ENCODE measurements around the gene RFX1. TPM values are rescaled to one million over a fixed set of nuclear protein-coding genes. Genes with fewer than 3 reads are reported as not detected.

The RFX1 gene
- total and polyA plus RNA-seq, 9 of the 15 experiments (the other 6 are each of a cell fraction or from before 2014, with no cell fraction given): 0.14 to 19.3 (median 1.2) TPM

GRCh38 chr19:14035159-14035558 is 29.0 kb upstream of the RFX1 start (continued):
- TF ChIP-seq ZBTB2 (IDR thresholded peaks at IDR 0.05) (0 out of 2 replicates have a peak, but pooled peaks have one; percentile 18), ZEB2 (IDR thresholded peaks at IDR 0.05) (peak; percentile 37; the same call in 1 of the 2 replicates), GATAD2A (IDR thresholded peaks at IDR 0.05) (0 out of 2 replicates have a peak, but pooled peaks have one; percentile 27), CTCFL (IDR thresholded peaks at IDR 0.05; ENCODE audit: borderline replicate concordance, insufficient read depth, low read depth, low read length, poor library complexity, severe bottlenecking) (peak; percentile 67), ZNF384 (IDR thresholded peaks at IDR 0.05; ENCODE audit: low read depth, low read length) (peak; percentile 48; the same call in 1 of the 2 replicates), BCOR (IDR thresholded peaks at IDR 0.05) (0 out of 2 replicates have a peak, but pooled peaks have one; percentile 28), SMARCA4 (IDR thresholded peaks at IDR 0.05) (0 out of 2 replicates have a peak, but pooled peaks have one; percentile 17)

- H3K4me3 ChIP-seq: no peak overlapping the region
- in situ Hi-C loops (cut with MboI): no loop called here
- no peak overlapping the region for H3K4me2 ChIP-seq (ENCODE audit: insufficient read depth, low read length)
- no peak overlapping the region for H2AFZ ChIP-seq (ENCODE audit: low read depth, low read length)
- peaks cover 7% of the 10 kb centered on the region; the same call in 1 of the 3 replicates for H3K79me2 ChIP-seq (ENCODE audit: control insufficient read depth, insufficient read depth, low read length)
- peaks cover 5 to 29% of the 10 kb centered on the region in 2 experiments; a peak in 3 of 5 replicates for H3K4me1 ChIP-seq (replicated peaks in 1 of 2; ENCODE audit: control insufficient read depth in 2 of 2, insufficient read depth in 2 of 2, low read length in 2 of 2)
- TSS peak; percentile 50 for BruUV-seq (replicated peaks)
- DNase-seq (ENCODE audit: extremely low read depth in 1 of 4, low spot score in 3 of 4) (peak in 2 of 4 experiments; percentile 14 to 15), FAIRE-seq (peak; percentile 37), ATAC-seq (no peak)
- H3K27ac ChIP-seq (ENCODE audit: extremely low read depth, low read depth, low read length): no peak overlapping the region
- ChIA-PET POLR2A (no interaction called here), CTCF (ENCODE audit: low intra/inter-chr PET ratio) (no interaction called here)
- no peaks in the 10 kb centered on the region for H3K9me1 ChIP-seq (ENCODE audit: control insufficient read depth, insufficient read depth, low read length)
- WGBS (ENCODE audit: insufficient coverage, low coverage, missing lambda C conversion rate): 100% methylated on average over 2 of the region's 2 CpGs
- H3K9me3 ChIP-seq (replicated peaks; ENCODE audit: control insufficient read depth, insufficient read depth, low read depth, low read length): no peaks in the 10 kb centered on the region
- no peaks in the 10 kb centered on the region for H3K27me3 ChIP-seq (ENCODE audit: control insufficient read depth in 2 of 2, insufficient read depth in 2 of 2, low read length in 2 of 2)
- intact Hi-C loops (cut with micrococcal nuclease): loop anchor here (10.0 kb wide), 1 partner anchor 79 kb away; the partner anchor contains the start of gene DCAF15
- H3K36me3 ChIP-seq (ENCODE audit: control insufficient read depth, insufficient read depth, low read length): 0 out of 3 replicates have a peak, but pooled peaks cover 2% of the 10 kb centered on the region
- H4K20me1 ChIP-seq (replicated peaks; ENCODE audit: control insufficient read depth, insufficient read depth, low read length): no peaks in the 10 kb centered on the region
- no peak overlapping the region for H3K9ac ChIP-seq (ENCODE audit: insufficient read depth in 1 of 2, low read depth in 2 of 2, low read length in 2 of 2)
- TF ChIP-seq KDM5B (IDR thresholded peaks at IDR 0.05; ENCODE audit: insufficient replicate concordance, low read depth, low read length): no peak
- TF ChIP-seq DLX4 (CRISPR knock-in tag; IDR thresholded peaks at IDR 0.05): no peak
- no peak for TF ChIP-seq ZNF134 (CRISPR knock-in tag; conservative IDR thresholded peaks at IDR 0.05)
- TF ChIP-seq GTF2B (IDR thresholded peaks at IDR 0.05; ENCODE audit: extremely low read depth, insufficient read length): no peak
- TF ChIP-seq PPARD (CRISPR knock-in tag; IDR thresholded peaks at IDR 0.05): no peak
- no peak for TF ChIP-seq ZNF174 (CRISPR knock-in tag; IDR thresholded peaks at IDR 0.05)
- peak; percentile 95 for TF ChIP-seq SMARCA5 (IDR thresholded peaks at IDR 0.05)
- no peak for TF ChIP-seq NR3C1 (CRISPR knock-in tag; IDR thresholded peaks at IDR 0.05)
- 0 out of 4 replicates have a peak, but pooled peaks of 1 of the 2 experiments have one; percentile 60 for TF ChIP-seq HDAC1 (IDR thresholded peaks at IDR 0.05)
- no peak for TF ChIP-seq PREB (CRISPR knock-in tag; IDR thresholded peaks at IDR 0.05)
- TF ChIP-seq PML (IDR thresholded peaks at IDR 0.05; ENCODE audit: low read length): no peak
Observed at GRCh38 chr19:14033946-14034345, 27.8 kb upstream of the RFX1 start.
